ENCODE data around the gene ARVCF.

- TF ChIP-seq CTCF (IDR thresholded peaks at IDR 0.05): no peak
- no peak for TF ChIP-seq POLR2AphosphoS5 (IDR thresholded peaks at IDR 0.05; ENCODE audit: low read depth, low read length)
Measured at GRCh38 chr22:19996694-19997384, 19.8 kb downstream of the ARVCF start.

Measured in Panc1 (cell line).